Measurements from ENCODE around the gene HABP2. TPM values are rescaled to one million over a fixed set of nuclear protein-coding genes. Genes with fewer than 3 reads are reported as not detected.

HABP2 gene
- total RNA-seq, 1 experiment from 2014 or later, result 0.09 TPM

GRCh38 chr10:113543107-113543955 lies 9.5 kb upstream of the HABP2 start:
- DNase-seq (ENCODE audit: low spot score), result no peak
- Mint-ChIP-seq H3K4me3 (no peak overlapping the region), H3K27me3 (ENCODE audit: low read depth) (peaks cover 11% of the 10 kb centered on the region), H3K4me1 (no peaks in the 10 kb centered on the region), H3K36me3 (no peaks in the 10 kb centered on the region), H3K9me3 (no peaks in the 10 kb centered on the region), H3K27ac (no peak overlapping the region)
- TF ChIP-seq ERG (CRISPR knock-in tag; IDR thresholded peaks at IDR 0.05) (no peak), HMGA2 (CRISPR knock-in tag; IDR thresholded peaks at IDR 0.05) (no peak), ATF6 (CRISPR knock-in tag; IDR thresholded peaks at IDR 0.05) (no peak), NFE2L1 (CRISPR knock-in tag; IDR thresholded peaks at IDR 0.05) (no peak), CTCF (IDR thresholded peaks at IDR 0.05) (no peak), GABPB1 (CRISPR knock-in tag; IDR thresholded peaks at IDR 0.05) (no peak), MLX (CRISPR knock-in tag; IDR thresholded peaks at IDR 0.05) (no peak), ESRRA (CRISPR knock-in tag; IDR thresholded peaks at IDR 0.05; ENCODE audit: borderline replicate concordance) (no peak), NR3C1 (CRISPR knock-in tag; conservative IDR thresholded peaks at IDR 0.05; ENCODE audit: low read depth) (no peak), FOXJ3 (CRISPR knock-in tag; IDR thresholded peaks at IDR 0.05; ENCODE audit: borderline replicate concordance) (no peak), SP1 (CRISPR knock-in tag; conservative IDR thresholded peaks at IDR 0.05) (no peak), ATF1 (CRISPR knock-in tag; IDR thresholded peaks at IDR 0.05) (no peak), SOX15 (CRISPR knock-in tag; IDR thresholded peaks at IDR 0.05) (no peak), E2F4 (CRISPR knock-in tag; IDR thresholded peaks at IDR 0.05; ENCODE audit: borderline replicate concordance, low read depth) (no peak), USF1 (CRISPR knock-in tag; IDR thresholded peaks at IDR 0.05) (no peak)
- CTCF ChIA-PET, result interaction anchor here (1.0 kb wide), 1 partner anchor 73 kb away, joined by 3 read pairs; no protein-coding TSS in a partner anchor
- POLR2A ChIA-PET, result no interaction called here
- ATAC-seq, result no peak

- ChIA-PET POLR2A (interaction anchor here (0.6 kb wide), 1 partner anchor 588 kb away, joined by 3 read pairs; no protein-coding TSS in a partner anchor), CTCF (interaction anchor here (1.0 kb wide), 1 partner anchor 72 kb away, joined by 3 read pairs; no protein-coding TSS in a partner anchor)
- no peak for ATAC-seq
- no peak overlapping the region for H3K4me3 Mint-ChIP-seq
- DNase-seq (ENCODE audit: low spot score), result no peak
- H3K4me1 Mint-ChIP-seq, result no peaks in the 10 kb centered on the region
- no peaks in the 10 kb centered on the region for H3K9me3 Mint-ChIP-seq
- H3K27me3 Mint-ChIP-seq (ENCODE audit: low read depth), result peaks cover 19% of the 10 kb centered on the region
- no peaks in the 10 kb centered on the region for H3K36me3 Mint-ChIP-seq
- no peak for TF ChIP-seq TP53 (CRISPR knock-in tag; IDR thresholded peaks at IDR 0.05)
- TF ChIP-seq NFE2L1 (CRISPR knock-in tag; IDR thresholded peaks at IDR 0.05), result no peak
- no peak for TF ChIP-seq JUN (CRISPR knock-in tag; IDR thresholded peaks at IDR 0.05)
- TF ChIP-seq SOX15 (CRISPR knock-in tag; IDR thresholded peaks at IDR 0.05), result no peak
- TF ChIP-seq ZSCAN18 (CRISPR knock-in tag; IDR thresholded peaks at IDR 0.05), result no peak
- TF ChIP-seq ATF3 (CRISPR knock-in tag; conservative IDR thresholded peaks at IDR 0.05), result no peak
- no peak for TF ChIP-seq ERG (CRISPR knock-in tag; IDR thresholded peaks at IDR 0.05)
- TF ChIP-seq ATF2 (CRISPR knock-in tag; IDR thresholded peaks at IDR 0.05; ENCODE audit: borderline replicate concordance, low read depth), result no peak
- no peak for TF ChIP-seq HMGA2 (CRISPR knock-in tag; IDR thresholded peaks at IDR 0.05)
- TF ChIP-seq SP1 (CRISPR knock-in tag; conservative IDR thresholded peaks at IDR 0.05), result no peak
- H3K27ac Mint-ChIP-seq, result no peak overlapping the region
Measured at GRCh38 chr10:113544392-113544791, 8.5 kb upstream of the HABP2 start.

All from WTC11 (cell line).